Endothelial cell (in vitro differentiated cells): ENCODE results near the gene AAGAB. TPM values are rescaled to one million over a fixed set of nuclear protein-coding genes. Genes with fewer than 3 reads are reported as not detected.

Experiments
- DNase-seq: peaks from one replicate; pipeline ENCODE4 v3.0.0; 2021; ENCODE audit warnings: low spot score
- H3K27ac Mint-ChIP-seq: one replicate; pipeline ENCODE4 v1.8.0; 2021; ENCODE audit warnings: mixed read lengths, inconsistent platforms; ENCODE audit not compliant: unreplicated experiment
- H3K27me3 Mint-ChIP-seq: one replicate; pipeline ENCODE4 v1.8.0; 2021; ENCODE audit warnings: mild to moderate bottlenecking, moderate library complexity, mixed read lengths, inconsistent platforms; ENCODE audit not compliant: unreplicated experiment
- H3K36me3 Mint-ChIP-seq: one replicate; pipeline ENCODE4 v1.8.0; 2021; ENCODE audit warnings: mild to moderate bottlenecking, low read depth, mixed read lengths, inconsistent platforms; ENCODE audit not compliant: unreplicated experiment
- H3K4me1 Mint-ChIP-seq: one replicate; pipeline ENCODE4 v1.8.0; 2021; ENCODE audit warnings: mild to moderate bottlenecking, mixed read lengths, inconsistent platforms; ENCODE audit not compliant: unreplicated experiment
- H3K4me3 Mint-ChIP-seq: one replicate; pipeline ENCODE4 v1.8.0; 2021; ENCODE audit warnings: mild to moderate bottlenecking, mixed read lengths, inconsistent platforms; ENCODE audit not compliant: unreplicated experiment
- H3K9me3 Mint-ChIP-seq: one replicate; pipeline ENCODE4 v1.8.0; 2021; ENCODE audit warnings: mixed read lengths, inconsistent platforms; ENCODE audit not compliant: unreplicated experiment
- total RNA-seq: library from RNA; stranded (reverse); fragmentation: NEBNext Ultra II Directional; extraction: Animal tissue kit (Norgen Biotek cat#: 25700); gene quantifications from one replicate; pipeline ENCODE4 v1.2.1, GENCODE V29; 2021; ENCODE audit not compliant: unreplicated experiment
- TF ChIP-seq, protein P1 (sequence below): fragments of 200-600 bp; sonication (generic); IDR thresholded peaks from one replicate; pipeline ENCODE4 v1.5.0; 2021; ENCODE audit warnings: antibody characterized with exemption; ENCODE audit not compliant: unreplicated experiment

AAGAB gene
- total RNA-seq, 1 donor from 2014 or later: 40.6 TPM

DNA sequence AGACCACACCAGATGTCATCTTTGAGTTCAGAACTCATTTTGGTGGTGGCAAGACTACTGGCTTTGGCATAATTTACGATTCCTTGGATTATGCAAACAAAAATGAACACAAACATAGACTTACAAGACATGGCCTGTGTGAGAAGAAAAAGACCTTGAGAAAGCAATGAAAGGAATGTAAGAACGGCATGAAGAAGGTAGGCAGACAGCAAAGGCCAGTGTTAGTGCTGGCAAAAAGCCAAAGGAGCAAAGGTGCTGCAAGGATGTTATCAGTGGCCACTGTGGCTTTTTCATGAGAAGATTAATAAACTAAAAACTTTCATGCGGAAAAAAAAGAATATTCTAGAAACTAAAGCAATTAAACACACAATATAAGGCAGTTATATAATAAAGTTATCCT is 21.9 kb downstream of the AAGAB start:
- Mint-ChIP-seq H3K27me3 (no peaks in the 10 kb centered on the region), H3K27ac (no peak overlapping the region), H3K4me3 (no peak overlapping the region), H3K4me1 (peaks cover 4% of the 10 kb centered on the region), H3K9me3 (no peaks in the 10 kb centered on the region), H3K36me3 (peaks cover 12% of the 10 kb centered on the region)
- DNase-seq: no peak
- TF ChIP-seq, protein P1, sequence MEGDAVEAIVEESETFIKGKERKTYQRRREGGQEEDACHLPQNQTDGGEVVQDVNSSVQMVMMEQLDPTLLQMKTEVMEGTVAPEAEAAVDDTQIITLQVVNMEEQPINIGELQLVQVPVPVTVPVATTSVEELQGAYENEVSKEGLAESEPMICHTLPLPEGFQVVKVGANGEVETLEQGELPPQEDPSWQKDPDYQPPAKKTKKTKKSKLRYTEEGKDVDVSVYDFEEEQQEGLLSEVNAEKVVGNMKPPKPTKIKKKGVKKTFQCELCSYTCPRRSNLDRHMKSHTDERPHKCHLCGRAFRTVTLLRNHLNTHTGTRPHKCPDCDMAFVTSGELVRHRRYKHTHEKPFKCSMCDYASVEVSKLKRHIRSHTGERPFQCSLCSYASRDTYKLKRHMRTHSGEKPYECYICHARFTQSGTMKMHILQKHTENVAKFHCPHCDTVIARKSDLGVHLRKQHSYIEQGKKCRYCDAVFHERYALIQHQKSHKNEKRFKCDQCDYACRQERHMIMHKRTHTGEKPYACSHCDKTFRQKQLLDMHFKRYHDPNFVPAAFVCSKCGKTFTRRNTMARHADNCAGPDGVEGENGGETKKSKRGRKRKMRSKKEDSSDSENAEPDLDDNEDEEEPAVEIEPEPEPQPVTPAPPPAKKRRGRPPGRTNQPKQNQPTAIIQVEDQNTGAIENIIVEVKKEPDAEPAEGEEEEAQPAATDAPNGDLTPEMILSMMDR: no peak

DNA sequence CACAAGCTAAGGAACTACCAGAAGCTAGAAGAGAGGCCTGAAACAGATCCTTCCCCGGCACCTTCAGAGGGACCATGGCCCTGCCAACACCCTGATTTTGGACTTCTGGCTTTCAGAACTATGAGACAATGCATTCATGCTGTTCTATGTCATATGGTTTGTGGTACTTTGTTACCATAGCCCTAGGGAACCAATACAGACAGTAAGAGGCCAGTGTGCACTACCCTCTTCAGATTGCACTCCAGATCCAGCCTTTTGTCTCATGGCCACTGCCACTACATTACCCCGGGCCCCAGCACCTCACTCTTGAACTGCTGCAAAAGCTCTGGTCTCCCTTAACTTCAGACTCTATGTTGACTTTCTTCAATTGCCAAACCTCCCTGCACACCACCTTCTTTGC is 24.0 kb downstream of the AAGAB start:
- H3K36me3 Mint-ChIP-seq: peaks cover 12% of the 10 kb centered on the region
- DNase-seq: no peak
- H3K27ac Mint-ChIP-seq: no peak overlapping the region
- TF ChIP-seq, protein P1: no peak
- no peaks in the 10 kb centered on the region for H3K9me3 Mint-ChIP-seq
- no peak overlapping the region for H3K4me3 Mint-ChIP-seq
- H3K27me3 Mint-ChIP-seq: no peaks in the 10 kb centered on the region
- peaks cover 6% of the 10 kb centered on the region for H3K4me1 Mint-ChIP-seq

DNA sequence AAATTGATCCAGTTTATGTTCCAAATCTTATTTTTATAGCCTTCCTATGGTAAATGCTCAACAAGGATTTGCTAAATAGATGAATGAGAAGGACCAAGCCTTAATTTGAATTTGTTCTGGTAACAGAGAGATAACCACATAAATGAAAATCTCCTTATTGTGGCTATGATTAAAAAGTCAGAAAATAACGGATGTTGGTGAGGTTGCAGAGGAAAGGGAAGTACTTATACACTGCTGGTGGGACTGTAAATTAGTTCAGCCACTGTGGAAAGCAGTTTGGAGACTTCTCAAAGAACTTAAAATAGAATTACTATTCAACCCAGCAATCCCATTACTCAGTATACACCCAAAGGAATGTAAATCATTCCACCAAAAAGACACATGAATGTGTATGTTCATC is 26.2 kb downstream of the AAGAB start:
- Mint-ChIP-seq H3K4me1 (peaks cover 6% of the 10 kb centered on the region), H3K36me3 (peaks cover 12% of the 10 kb centered on the region), H3K27ac (no peak overlapping the region), H3K4me3 (no peak overlapping the region), H3K27me3 (no peaks in the 10 kb centered on the region), H3K9me3 (no peaks in the 10 kb centered on the region)
- no peak for DNase-seq
- TF ChIP-seq, protein P1: no peak

DNA sequence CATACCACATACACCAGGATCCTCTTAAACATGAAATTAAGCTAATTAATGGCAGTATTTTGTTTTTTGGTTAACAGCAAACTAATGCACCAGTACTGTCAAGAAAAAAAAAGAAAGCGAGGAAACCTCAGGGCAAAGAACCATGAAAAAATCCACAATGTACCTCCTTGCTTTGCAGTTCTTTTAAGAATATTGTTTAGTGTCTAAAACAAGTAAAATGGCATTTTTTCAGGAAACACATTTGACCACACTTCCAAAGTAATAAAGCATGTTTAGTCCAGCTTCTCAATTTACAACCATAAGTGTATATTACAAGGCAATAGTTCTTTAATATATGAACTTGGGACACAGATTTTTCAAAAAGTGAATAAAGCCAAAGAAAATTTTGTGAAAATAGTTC is 26.6 kb downstream of the AAGAB start:
- H3K4me1 Mint-ChIP-seq: peaks cover 6% of the 10 kb centered on the region
- H3K36me3 Mint-ChIP-seq: peaks cover 12% of the 10 kb centered on the region
- H3K4me3 Mint-ChIP-seq: no peak overlapping the region
- no peak for DNase-seq
- TF ChIP-seq, protein P1: no peak
- no peaks in the 10 kb centered on the region for H3K9me3 Mint-ChIP-seq
- H3K27me3 Mint-ChIP-seq: no peaks in the 10 kb centered on the region
- H3K27ac Mint-ChIP-seq: no peak overlapping the region

DNA sequence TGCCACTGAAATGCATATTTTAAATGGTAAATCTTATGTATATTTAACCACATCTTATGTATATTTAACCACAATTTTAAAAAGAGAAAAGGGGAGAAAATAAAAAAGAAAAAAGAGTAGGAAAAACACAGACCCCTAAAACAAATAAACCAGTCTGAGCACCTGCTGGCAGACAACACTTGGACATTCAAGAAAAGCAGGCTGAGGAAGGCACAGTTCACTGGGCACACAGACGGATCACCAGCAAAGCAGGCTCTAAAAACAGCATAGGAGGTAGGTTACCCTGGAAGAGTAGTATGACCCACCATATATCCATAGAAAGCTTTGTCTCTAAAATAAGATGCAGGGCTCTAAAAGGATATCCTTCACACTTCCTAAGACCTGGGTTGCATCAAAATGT is 27.0 kb downstream of the AAGAB start:
- Mint-ChIP-seq H3K4me1 (peaks cover 6% of the 10 kb centered on the region), H3K27ac (no peak overlapping the region), H3K36me3 (peaks cover 12% of the 10 kb centered on the region)

More for the DNA sequence above, 27.0 kb downstream of the AAGAB start:
- DNase-seq: no peak
- TF ChIP-seq, protein P1: no peak
- no peaks in the 10 kb centered on the region for H3K9me3 Mint-ChIP-seq
- no peak overlapping the region for H3K4me3 Mint-ChIP-seq
- H3K27me3 Mint-ChIP-seq: no peaks in the 10 kb centered on the region
